Coronary artery (tissue), 2 donors: Measurements from ENCODE around the gene NUP188.

Experiments
- DNase-seq: peaks from one replicate; pipeline ENCODE4 v3.0.0-alpha.2; 2017; ENCODE audit warnings: low spot score
- H3K27ac ChIP-seq, 2 donors: fragments of 200-600 bp; sonication (generic); one replicate each; pipeline ENCODE4 v1.5.1; 2016 to 2019
- H3K4me3 ChIP-seq: fragments of 200-600 bp; sonication (generic); 2 replicates; pipeline ENCODE4 v1.5.1; 2016; ENCODE audit warnings: mild to moderate bottlenecking, moderate library complexity
- CTCF ChIP-seq: fragments of 200-600 bp; sonication (generic); IDR thresholded peaks from one replicate; pipeline ENCODE4 v1.5.1; 2019; ENCODE audit warnings: antibody characterized with exemption

The NUP188 gene

GRCh38 chr9:128916204-128916603, 31.3 kb upstream of the NUP188 start:
- H3K4me3 ChIP-seq, result peak overlapping the region; percentile 0
- TF ChIP-seq CTCF, result no peak
- H3K27ac ChIP-seq, result peak overlapping the region; percentile 92 to 94
- DNase-seq, result no peak

- no peak for TF ChIP-seq CTCF
- peak overlapping the region; percentile 0 for H3K4me3 ChIP-seq
- peak overlapping the region; percentile 92 to 94 for H3K27ac ChIP-seq
- no peak for DNase-seq
Observed at GRCh38 chr9:128916745-128917144, 30.8 kb upstream of the NUP188 start.

GRCh38 chr9:128917151-128917849, 30.2 kb upstream of the NUP188 start:
- no peak for TF ChIP-seq CTCF
- peak; percentile 89 for DNase-seq
- peak overlapping the region; percentile 92 to 94 for H3K27ac ChIP-seq
- no peak overlapping the region for H3K4me3 ChIP-seq

- Histone ChIP-seq H3K27ac (peak overlapping the region; percentile 94), H3K4me3 (no peak overlapping the region)
- no peak for DNase-seq
- no peak for TF ChIP-seq CTCF
Observed at GRCh38 chr9:128918921-128919320, 28.6 kb upstream of the NUP188 start.

GRCh38 chr9:128919402-128920089, 28.0 kb upstream of the NUP188 start:
- Histone ChIP-seq H3K4me3 (no peak overlapping the region), H3K27ac (peak overlapping the region; percentile 94)
- no peak for DNase-seq
- TF ChIP-seq CTCF, result no peak

- Histone ChIP-seq H3K27ac (peak within 1 kb of the TSS; percentile 94), H3K4me3 (peak within 1 kb of the TSS; percentile 76)
- no peak for TF ChIP-seq CTCF
- peak; percentile 95 for DNase-seq
Observed at GRCh38 chr9:128920381-128921058, 27.0 kb upstream of the NUP188 start, which contains the start of gene PHYHD1. Gene PHYHD1, plus strand, starts transcription at chr9:128920982. Its CDS starts 1,342 bp downstream, at chr9:128922324.
